Tibial artery (tissue), 4 donors: ENCODE measurements around the gene SRRM3.
"Not testable (repeated sequence)": the region's sequence is repeated elsewhere in the genome, so short reads cannot be mapped to it uniquely, and the experiment has no call there.

Experiments
- DNase-seq, 2 donors: peaks; one replicate each; pipeline ENCODE4 v3.0.0-alpha.2; 2019
- H3K27ac ChIP-seq, 2 donors: fragments of 200-600 bp; sonication (generic) in 1 of 2; 1 replicate in 1 of 2; 2 replicates in 1 of 2; pipeline ENCODE4 v1.5.1; 2018 to 2019; ENCODE audit warnings: mild to moderate bottlenecking in 1 of 2
- H3K27me3 ChIP-seq, 2 donors: fragments of 200-600 bp; sonication (generic) in 1 of 2; one replicate each; pipeline versions ENCODE4 v1.5.1 to v1.6.0; 2016 to 2019
- H3K36me3 ChIP-seq, 3 donors: fragments of 200-600 bp; sonication (generic) in 2 of 3; one replicate each; pipeline ENCODE4 v1.5.1; 2016 to 2019; ENCODE audit warnings: mild to moderate bottlenecking in 2 of 3
- H3K4me1 ChIP-seq, 4 donors: fragments of 200-600 bp; sonication (generic) in 2 of 4; 1 replicate in 3 of 4; 2 replicates in 1 of 4; pipeline ENCODE4 v1.5.1; 2016 to 2019
- H3K4me3 ChIP-seq, 2 donors: fragments of 200-600 bp; sonication (generic) in 1 of 2; 1 replicate in 1 of 2; 2 replicates in 1 of 2; pipeline ENCODE4 v1.5.1; 2018 to 2019; ENCODE audit warnings: mild to moderate bottlenecking in 2 of 2
- H3K9me3 ChIP-seq, 3 donors: fragments of 200-600 bp; sonication (generic) in 1 of 3; one replicate each; pipeline ENCODE4 v1.5.1; 2016 to 2019
- intact Hi-C: fragments of 100-400 bp; cut with DNase I; formaldehyde crosslinking; loops from one replicate; pipeline ENCODE4 v1.15.0; 2023; ENCODE audit warnings: low total_unique reads
- TF ChIP-seq, protein P1 (sequence below), 2 experiments: fragments of 200-600 bp in 1 of 2; fragments of 450-650 bp in 1 of 2; IDR thresholded peaks; one replicate each; pipeline ENCODE4 v1.5.1; 2017 to 2019; ENCODE audit warnings: antibody characterized with exemption in 2 of 2, mild to moderate bottlenecking in 1 of 2, moderate library complexity in 1 of 2

The SRRM3 gene

DNA sequence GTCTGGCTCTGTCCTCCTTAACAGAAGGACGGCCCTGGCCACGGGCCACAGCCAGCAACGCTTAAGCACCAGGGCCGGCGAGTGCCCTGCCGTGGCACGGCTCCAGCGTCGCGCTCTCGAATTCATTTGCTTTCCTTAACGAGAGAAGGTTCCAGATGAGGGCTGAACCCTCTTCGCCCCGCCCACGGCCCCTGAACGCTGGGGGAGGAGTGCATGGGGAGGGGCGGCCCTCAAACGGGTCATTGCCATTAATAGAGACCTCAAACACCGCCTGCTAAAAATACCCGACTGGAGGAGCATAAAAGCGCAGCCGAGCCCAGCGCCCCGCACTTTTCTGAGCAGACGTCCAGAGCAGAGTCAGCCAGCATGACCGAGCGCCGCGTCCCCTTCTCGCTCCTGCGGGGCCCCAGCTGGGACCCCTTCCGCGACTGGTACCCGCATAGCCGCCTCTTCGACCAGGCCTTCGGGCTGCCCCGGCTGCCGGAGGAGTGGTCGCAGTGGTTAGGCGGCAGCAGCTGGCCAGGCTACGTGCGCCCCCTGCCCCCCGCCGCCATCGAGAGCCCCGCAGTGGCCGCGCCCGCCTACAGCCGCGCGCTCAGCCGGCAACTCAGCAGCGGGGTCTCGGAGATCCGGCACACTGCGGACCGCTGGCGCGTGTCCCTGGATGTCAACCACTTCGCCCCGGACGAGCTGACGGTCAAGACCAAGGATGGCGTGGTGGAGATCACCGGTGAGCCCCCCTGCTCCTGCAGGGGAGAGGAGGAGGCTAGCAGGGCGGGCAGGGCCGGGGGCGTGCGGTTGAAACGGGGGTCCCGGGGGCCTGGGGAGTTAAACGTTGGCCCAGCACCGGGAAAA is 100.9 kb downstream of the SRRM3 start, which contains the start of gene HSPB1:
HSPB1 (plus strand) TSS at position 327 of the 855 bp plus-strand sequence; CDS start at position 367, 40 bp downstream.
- H3K4me3 ChIP-seq: peak within 1 kb of the TSS; percentile 97 to 99
- DNase-seq: peak; percentile 97 to 99
- H3K36me3 ChIP-seq: peaks cover 11 to 14% (median 12%) of the 10 kb centered on the region in 3 donors
- H3K27ac ChIP-seq: peak within 1 kb of the TSS; percentile 100
- H3K27me3 ChIP-seq: no peaks in the 10 kb centered on the region
- intact Hi-C loops: no loop called here
- TF ChIP-seq, protein P1, sequence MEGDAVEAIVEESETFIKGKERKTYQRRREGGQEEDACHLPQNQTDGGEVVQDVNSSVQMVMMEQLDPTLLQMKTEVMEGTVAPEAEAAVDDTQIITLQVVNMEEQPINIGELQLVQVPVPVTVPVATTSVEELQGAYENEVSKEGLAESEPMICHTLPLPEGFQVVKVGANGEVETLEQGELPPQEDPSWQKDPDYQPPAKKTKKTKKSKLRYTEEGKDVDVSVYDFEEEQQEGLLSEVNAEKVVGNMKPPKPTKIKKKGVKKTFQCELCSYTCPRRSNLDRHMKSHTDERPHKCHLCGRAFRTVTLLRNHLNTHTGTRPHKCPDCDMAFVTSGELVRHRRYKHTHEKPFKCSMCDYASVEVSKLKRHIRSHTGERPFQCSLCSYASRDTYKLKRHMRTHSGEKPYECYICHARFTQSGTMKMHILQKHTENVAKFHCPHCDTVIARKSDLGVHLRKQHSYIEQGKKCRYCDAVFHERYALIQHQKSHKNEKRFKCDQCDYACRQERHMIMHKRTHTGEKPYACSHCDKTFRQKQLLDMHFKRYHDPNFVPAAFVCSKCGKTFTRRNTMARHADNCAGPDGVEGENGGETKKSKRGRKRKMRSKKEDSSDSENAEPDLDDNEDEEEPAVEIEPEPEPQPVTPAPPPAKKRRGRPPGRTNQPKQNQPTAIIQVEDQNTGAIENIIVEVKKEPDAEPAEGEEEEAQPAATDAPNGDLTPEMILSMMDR (IDR thresholded peaks at IDR 0.05): peak in 1 of 2 experiments; percentile 21
- H3K9me3 ChIP-seq: no peaks in the 10 kb centered on the region
- peaks cover 0 to 69% (median 43%) of the 10 kb centered on the region in 4 donors for H3K4me1 ChIP-seq

DNA sequence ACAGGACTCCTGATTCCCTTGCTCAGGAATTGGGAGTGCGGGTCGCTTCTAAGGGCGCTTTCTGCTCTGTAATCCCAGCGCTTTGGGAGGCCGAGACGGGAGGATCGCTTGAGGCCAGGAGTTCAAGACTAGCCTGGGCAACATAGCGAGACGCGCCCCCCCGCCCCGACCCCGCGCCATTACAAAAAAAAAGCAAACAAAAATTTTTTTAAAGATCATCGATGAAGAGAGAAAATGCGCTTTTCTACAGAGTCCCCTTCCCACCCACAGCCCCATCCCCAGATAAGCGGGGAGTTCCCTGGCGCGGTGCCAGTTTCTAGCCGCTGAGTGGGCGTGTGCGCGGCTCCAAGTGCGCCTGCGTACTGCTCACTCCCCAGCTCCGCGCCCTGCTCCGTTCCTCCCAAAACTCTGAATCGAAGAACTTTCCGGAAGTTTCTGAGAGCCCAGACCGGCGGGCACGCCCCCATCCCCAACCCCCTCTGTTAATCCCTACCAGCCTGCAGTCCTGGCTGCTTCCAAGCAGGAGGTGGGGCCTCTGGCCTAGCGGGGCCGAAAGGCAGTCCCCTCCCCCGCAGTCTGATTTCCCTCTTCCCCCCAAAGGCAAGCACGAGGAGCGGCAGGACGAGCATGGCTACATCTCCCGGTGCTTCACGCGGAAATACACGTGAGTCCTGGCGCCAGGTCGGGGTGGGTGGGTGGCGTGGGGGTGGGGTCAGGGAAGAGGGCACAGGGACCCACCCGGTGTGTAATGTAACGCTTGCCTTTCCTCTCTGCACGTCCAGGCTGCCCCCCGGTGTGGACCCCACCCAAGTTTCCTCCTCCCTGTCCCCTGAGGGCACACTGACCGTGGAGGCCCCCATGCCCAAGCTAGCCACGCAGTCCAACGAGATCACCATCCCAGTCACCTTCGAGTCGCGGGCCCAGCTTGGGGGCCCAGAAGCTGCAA is 101.8 kb downstream of the SRRM3 start:
- H3K9me3 ChIP-seq: no peaks in the 10 kb centered on the region
- TF ChIP-seq, protein P1 (IDR thresholded peaks at IDR 0.05): no peak
- peak overlapping the region; percentile 100 for H3K27ac ChIP-seq
- DNase-seq: peak; percentile 82 to 94
- intact Hi-C loops: no loop called here
- no peaks in the 10 kb centered on the region for H3K27me3 ChIP-seq
- H3K4me1 ChIP-seq: peaks cover 0 to 64% (median 40%) of the 10 kb centered on the region in 4 donors
- peaks cover 11 to 14% (median 12%) of the 10 kb centered on the region in 3 donors for H3K36me3 ChIP-seq
- peak overlapping the region; percentile 97 to 99 for H3K4me3 ChIP-seq

DNA sequence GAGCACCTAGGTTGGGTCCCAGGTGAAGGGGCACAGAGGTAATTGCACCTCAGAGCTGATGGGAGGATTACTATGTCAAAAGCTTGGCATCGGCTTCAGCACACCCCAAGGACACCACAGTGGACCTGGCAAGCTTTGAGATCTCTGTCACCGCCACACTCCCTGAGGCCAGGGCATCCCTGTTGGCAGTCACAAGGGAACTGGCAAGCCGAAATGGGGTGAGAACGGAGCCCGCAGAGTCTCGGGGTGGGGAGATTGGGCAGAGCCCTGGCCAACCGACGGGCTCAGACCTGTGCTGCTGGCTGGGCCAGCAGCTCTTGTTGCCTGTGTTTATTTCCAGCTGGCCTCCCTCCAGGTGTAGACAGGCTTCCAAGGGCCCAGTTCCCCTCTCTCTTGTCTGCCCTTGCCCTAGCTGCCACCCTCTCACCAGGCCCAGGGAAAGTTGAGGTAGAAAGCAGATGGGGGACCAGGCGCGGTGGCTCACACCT is 103.2 kb downstream of the SRRM3 start:
- H3K27ac ChIP-seq: peak overlapping the region; percentile 100

DNA sequence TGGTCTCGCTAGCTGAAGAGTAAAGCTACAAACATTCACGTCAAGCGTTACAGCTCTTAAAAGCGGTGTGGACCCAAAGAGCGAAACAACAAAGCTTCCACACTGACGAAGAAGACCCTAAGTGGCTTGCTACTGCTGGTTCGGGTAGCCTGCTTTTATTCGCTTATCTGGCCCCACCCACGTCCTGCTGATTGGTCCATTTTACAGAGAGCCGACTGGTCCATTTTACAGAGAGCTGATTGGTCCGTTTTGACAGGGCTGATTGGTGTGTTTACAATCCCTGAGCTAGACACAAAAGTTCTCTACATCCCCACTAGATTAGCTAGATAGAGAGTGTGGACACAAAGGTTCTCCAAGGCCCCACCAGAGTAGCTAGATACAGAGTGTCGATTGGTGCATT is 107.2 kb downstream of the SRRM3 start:
- intact Hi-C loops, H3K27ac ChIP-seq: not testable (repeated sequence)

More for the DNA sequence above, 103.2 kb downstream of the SRRM3 start:
- Histone ChIP-seq H3K36me3 (peaks cover 11 to 14% (median 12%) of the 10 kb centered on the region in 3 donors), H3K9me3 (no peaks in the 10 kb centered on the region), H3K27me3 (no peaks in the 10 kb centered on the region), H3K4me1 (peaks cover 0 to 61% (median 37%) of the 10 kb centered on the region in 4 donors), H3K4me3 (peak overlapping the region; percentile 97 to 99)
- DNase-seq: peak; percentile 54 to 94
- TF ChIP-seq, protein P1 (IDR thresholded peaks at IDR 0.05): no peak
- intact Hi-C loops: no loop called here

DNA sequence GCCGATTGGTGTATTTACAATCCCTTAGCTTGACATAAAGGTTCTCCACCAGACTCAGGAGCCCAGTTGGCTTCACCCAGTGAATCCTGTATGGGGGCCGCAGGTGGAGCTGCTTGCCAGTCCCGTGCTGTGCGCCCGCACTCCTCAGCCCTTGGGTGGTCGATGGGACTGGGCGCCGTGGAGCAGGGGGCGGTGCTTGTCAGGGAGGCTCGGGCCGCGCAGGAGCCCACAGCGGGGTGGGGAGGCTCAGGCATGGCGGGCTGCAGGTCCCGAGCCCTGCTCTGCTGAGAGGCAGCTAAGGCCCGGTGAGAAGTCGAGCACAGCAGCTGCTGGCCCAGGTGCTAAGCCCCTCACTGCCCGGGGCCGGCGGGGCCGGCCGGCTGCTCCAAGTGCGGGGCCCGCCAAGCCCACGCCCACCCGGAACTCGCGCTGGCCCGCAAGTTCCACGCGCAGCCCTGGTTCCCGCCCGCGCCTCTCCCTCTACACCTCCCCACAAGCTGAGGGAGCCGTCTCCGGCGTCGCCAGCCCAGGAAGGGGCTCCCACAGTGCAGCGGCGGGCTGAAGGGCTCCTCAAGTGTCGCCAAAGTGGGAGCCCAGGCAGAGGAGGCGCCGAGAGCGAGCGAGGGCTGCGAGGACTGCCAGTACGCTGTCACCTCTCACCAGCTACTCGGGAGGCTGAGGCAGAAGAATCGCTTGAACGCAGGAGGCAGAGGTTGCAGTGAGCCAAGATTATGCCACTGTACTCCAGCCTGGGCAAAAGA is 107.8 kb downstream of the SRRM3 start:
- DNase-seq, H3K36me3 ChIP-seq, intact Hi-C loops, H3K9me3 ChIP-seq, H3K27me3 ChIP-seq, H3K4me3 ChIP-seq: not testable (repeated sequence)
- Histone ChIP-seq H3K27ac (peak overlapping the region in 1 of 2 donors; percentile 62), H3K4me1 (peaks cover 0 to 54% (median 36%) of the 10 kb centered on the region in 4 donors)

More for the DNA sequence above, 107.2 kb downstream of the SRRM3 start:
- H3K9me3 ChIP-seq, DNase-seq, H3K36me3 ChIP-seq, H3K27me3 ChIP-seq, H3K4me3 ChIP-seq: not testable (repeated sequence)
- H3K4me1 ChIP-seq: peaks cover 0 to 56% (median 35%) of the 10 kb centered on the region in 4 donors
